Kidney capillary endothelial cell (primary cell): ENCODE data around the gene ABCD1.

Source experiments
- DNase-seq: peaks from one replicate; pipeline ENCODE4 v3.0.0-alpha.2; 2018; ENCODE audit warnings: low spot score

ABCD1 gene

GRCh38 chrX:153792368-153792767, 67.7 kb downstream of the ABCD1 start:
- no peak for DNase-seq

DNA sequence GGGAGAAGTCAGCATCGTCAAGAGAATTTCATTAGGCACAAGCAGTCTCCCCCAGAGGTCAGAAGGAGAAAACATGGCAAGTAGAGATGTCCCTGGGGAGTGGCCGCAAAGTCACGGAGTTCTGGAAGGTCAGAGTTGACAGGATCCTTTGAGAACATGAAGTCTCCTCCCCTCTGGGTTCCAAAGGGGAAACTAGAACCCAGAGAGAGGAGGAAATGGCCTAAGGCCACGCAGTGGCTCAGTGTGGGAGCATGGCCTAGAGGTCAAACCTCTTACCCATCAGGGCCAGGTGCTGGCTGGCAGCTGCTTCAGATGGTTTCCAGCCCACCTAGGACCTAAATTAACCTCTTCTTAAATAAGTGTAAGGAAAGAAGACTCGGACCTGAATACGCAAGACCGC, 68.6 kb downstream of the ABCD1 start:
- peak; percentile 12 for DNase-seq
